NB4 (cell line): ENCODE data around the gene PLA2G4A.

Experiments used
- DNase-seq: peaks from one replicate; pipeline ENCODE4 v3.0.0; 2010; ENCODE audit warnings: low read depth
- H3K4me3 ChIP-seq: one replicate; pipeline ENCODE4 v1.5.1; 2011; ENCODE audit warnings: mild to moderate bottlenecking, low read depth, low read length, moderate library complexity
- CTCF ChIP-seq: IDR thresholded peaks from one replicate; pipeline ENCODE4 v1.5.1; 2012; ENCODE audit warnings: low read depth, low read length
- MAX ChIP-seq: IDR thresholded peaks from 2 replicates; pipeline ENCODE4 v1.6.1; 2011; ENCODE audit warnings: low read depth, low read length
- MYC ChIP-seq: IDR thresholded peaks from 2 replicates; pipeline ENCODE4 v1.6.1; 2011; ENCODE audit warnings: low read depth, low read length
- POLR2A ChIP-seq: IDR thresholded peaks from 2 replicates; pipeline ENCODE4 v1.6.1; 2011; ENCODE audit warnings: mild to moderate bottlenecking; ENCODE audit not compliant: insufficient read length; ENCODE audit errors: extremely low read depth

The PLA2G4A gene

GRCh38 chr1:186838380-186839040, 9.8 kb downstream of the PLA2G4A start:
- no peak for DNase-seq
- TF ChIP-seq CTCF = no peak
- TF ChIP-seq MAX = no peak
- no peak for TF ChIP-seq POLR2A
- TF ChIP-seq MYC = no peak
- H3K4me3 ChIP-seq = no peak overlapping the region

- no peak overlapping the region for H3K4me3 ChIP-seq
- TF ChIP-seq MYC = peak; percentile 25; the same call in 1 of the 2 replicates
- no peak for TF ChIP-seq POLR2A
- peak; percentile 24; the same call in 1 of the 2 replicates for TF ChIP-seq MAX
- TF ChIP-seq CTCF = no peak
- no peak for DNase-seq
These were observed 10.3 kb downstream of the PLA2G4A start for GRCh38 chr1:186839041-186839400.

- no peak for TF ChIP-seq POLR2A
- DNase-seq = no peak
- no peak overlapping the region for H3K4me3 ChIP-seq
These were observed 12.8 kb downstream of the PLA2G4A start for GRCh38 chr1:186841599-186841998.

GRCh38 chr1:186842547-186842946, 13.8 kb downstream of the PLA2G4A start:
- TF ChIP-seq POLR2A (no peak), MYC (no peak), CTCF (no peak), MAX (no peak)

GRCh38 chr1:186843226-186843625, 14.5 kb downstream of the PLA2G4A start:
- DNase-seq = no peak
- no peak overlapping the region for H3K4me3 ChIP-seq
- no peak for TF ChIP-seq MYC
- TF ChIP-seq POLR2A = no peak
- no peak for TF ChIP-seq CTCF
- TF ChIP-seq MAX = no peak

More at GRCh38 chr1:186842547-186842946, 13.8 kb downstream of the PLA2G4A start:
- no peak for DNase-seq
- H3K4me3 ChIP-seq = no peak overlapping the region

GRCh38 chr1:186843931-186844330, 15.2 kb downstream of the PLA2G4A start:
- no peak overlapping the region for H3K4me3 ChIP-seq
- TF ChIP-seq CTCF = no peak
- TF ChIP-seq POLR2A = no peak
- no peak for TF ChIP-seq MAX
- DNase-seq = no peak
